ENCODE data around the gene ZBTB7A.

GRCh38 chr19:4109626-4109945 lies 42.9 kb upstream of the ZBTB7A start:
- TF ChIP-seq CTCF (IDR thresholded peaks at IDR 0.05) (no peak), EP300 (IDR thresholded peaks at IDR 0.05) (no peak), POLR2A (IDR thresholded peaks at IDR 0.05; ENCODE audit: low read depth) (no peak)

Measured in esophagus muscularis mucosa (tissue), 4 donors.